ENCODE data around the gene FRAS1.

DNA sequence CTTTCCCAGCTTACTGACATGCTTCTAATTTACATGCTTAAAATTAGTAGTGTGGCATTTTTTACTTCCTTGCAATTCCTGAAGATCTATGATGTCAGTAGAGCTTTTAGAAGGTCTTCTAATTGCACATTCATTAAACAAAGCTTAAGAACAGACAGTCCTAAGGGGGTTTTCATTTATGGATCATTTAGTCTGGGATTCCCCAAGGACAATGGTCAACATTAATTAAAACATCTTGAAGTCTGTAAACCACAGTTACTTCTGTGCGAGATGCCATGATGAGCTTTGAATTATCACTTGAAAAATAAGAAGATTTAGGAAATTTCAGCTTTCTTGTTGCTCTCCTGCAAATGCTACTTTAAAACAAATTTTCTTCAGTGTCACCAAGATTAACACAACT is 514.7 kb downstream of the FRAS1 start:
- TF ChIP-seq, protein P1, sequence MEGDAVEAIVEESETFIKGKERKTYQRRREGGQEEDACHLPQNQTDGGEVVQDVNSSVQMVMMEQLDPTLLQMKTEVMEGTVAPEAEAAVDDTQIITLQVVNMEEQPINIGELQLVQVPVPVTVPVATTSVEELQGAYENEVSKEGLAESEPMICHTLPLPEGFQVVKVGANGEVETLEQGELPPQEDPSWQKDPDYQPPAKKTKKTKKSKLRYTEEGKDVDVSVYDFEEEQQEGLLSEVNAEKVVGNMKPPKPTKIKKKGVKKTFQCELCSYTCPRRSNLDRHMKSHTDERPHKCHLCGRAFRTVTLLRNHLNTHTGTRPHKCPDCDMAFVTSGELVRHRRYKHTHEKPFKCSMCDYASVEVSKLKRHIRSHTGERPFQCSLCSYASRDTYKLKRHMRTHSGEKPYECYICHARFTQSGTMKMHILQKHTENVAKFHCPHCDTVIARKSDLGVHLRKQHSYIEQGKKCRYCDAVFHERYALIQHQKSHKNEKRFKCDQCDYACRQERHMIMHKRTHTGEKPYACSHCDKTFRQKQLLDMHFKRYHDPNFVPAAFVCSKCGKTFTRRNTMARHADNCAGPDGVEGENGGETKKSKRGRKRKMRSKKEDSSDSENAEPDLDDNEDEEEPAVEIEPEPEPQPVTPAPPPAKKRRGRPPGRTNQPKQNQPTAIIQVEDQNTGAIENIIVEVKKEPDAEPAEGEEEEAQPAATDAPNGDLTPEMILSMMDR (IDR thresholded peaks at IDR 0.05), result no peak
- TF ChIP-seq POLR2A (IDR thresholded peaks at IDR 0.05), result no peak

All from uterus (tissue), 2 donors.